Nucleus accumbens (tissue), 56 donors: ENCODE measurements around the gene MED8.

Experiments
- DNase-seq, 56 donors: peaks; one replicate each; lab custom pipeline; 2025; lab: John Stamatoyannopoulos, UW

MED8 gene

DNA sequence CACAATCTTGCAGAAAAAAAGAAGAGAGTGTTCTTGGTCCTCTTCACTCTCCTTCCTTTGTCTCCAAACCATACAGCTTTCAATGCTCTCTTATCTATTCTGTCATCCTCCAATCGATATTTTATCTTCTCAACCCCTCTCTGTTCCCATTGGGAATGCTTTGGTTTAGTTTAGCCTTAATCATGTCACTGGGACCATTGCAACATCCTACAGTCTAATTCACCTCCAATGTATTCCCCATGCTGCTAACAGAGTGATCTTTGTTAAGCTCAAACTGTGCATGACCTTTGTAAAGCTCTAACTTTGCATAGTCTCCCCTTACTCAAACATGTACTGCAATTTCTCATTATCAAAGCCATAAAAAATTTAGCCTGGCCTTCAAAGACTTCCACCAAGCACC, 49.0 kb downstream of the MED8 start:
- DNase-seq = no peak

DNA sequence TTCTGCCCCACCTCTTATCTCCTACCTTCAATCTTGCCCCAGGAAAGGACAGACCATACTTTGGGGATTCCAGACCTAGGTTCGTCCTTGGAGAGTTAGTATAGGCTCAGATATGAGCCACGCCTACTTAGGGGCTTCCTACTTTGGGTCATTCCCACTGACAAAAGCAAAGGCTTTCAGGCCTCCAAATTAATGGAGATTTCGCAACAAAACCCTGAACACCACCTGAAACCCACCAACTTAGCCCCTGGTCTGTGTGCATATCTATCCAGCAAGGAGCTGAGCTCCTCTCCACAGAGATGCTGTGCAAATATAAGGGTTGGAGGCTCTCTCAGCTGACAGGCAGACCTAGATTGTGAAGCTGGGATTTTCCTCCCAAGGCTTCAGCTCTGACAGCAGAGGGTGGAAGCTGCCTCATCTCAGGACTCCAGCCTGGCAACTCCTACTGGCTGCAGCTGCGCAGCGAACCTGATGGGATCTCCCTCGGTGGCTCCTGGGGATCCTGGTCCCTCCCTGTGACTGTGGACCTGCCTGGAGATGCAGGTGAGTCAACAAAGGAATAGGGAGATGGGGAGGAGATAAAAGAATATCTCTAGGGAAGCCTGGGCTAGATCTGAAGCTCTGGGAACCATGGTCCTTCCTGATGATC, 49.9 kb downstream of the MED8 start:
- DNase-seq = no peak

DNA sequence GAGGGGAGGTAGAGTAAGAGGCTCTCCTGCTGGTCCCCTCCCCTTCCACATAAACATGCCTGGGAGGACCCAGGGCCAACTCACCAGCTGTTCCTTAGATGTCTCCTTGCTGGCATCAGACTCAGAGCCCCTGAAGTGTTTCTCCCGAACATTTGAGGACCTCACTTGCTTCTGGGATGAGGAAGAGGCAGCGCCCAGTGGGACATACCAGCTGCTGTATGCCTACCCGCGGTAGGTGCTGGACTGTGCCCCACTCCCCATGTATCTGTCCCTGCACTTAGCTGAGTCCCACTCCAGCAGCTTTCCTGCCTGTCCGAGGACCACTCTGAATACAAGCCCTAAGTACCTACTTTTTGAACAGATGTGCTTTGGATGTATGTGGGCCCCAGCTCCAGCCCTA, 51.6 kb downstream of the MED8 start:
- no peak for DNase-seq

DNA sequence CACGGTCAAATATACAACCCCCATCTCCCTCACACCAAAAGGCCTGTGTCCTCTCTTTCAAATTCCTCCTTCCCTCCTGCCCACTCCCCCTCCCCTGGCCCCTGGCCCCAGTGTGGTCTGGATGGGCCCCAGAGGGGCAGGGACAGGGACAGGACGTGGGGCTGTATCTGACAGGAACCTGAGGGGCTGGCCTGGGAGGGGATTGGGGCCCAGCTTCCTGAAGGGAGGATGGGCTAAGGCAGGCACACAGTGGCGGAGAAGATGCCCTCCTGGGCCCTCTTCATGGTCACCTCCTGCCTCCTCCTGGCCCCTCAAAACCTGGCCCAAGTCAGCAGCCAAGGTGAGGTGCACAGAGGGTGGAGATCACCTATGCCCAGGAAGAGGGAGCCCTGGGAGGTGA, 52.0 kb downstream of the MED8 start, which contains the start of gene MPL:
Gene MPL (plus strand): TSS at position 231 of the 400 bp plus-strand sequence. CDS start 31 bp downstream, at position 262.
- no peak for DNase-seq

DNA sequence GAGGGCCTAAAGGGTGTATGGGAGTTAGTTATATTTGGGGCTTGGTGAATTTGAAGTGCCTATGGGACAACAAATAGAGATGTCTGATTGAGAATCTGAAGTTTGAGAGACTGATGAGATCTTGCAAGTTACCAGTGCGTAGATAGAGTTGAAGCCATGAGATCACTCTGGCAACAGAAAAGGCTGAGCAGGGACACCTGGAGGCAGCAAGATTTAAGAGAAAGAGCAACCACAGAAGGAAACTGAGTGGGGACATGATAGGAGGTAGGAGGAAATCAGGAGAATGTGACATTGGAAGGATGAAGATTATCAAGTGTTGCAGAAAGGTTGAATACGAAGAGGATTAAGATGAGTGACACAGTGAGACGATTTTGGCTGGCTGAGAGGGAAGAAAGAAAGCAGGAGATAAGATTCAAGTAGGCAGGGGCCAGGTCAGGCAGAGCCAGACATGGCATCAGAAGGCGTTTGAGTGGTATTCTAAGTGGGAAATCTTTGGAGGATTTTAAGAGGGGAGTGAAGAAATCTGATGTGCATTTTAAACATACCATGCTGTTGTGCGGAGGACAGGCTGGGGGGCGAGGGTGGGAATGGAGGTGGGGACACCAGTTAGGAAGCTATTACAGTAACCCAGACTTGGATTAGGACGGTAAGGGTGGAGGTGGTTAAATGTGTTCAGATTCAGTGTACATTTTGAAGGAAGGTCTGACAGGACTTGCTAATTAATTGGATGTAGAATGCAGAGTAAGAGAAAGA, 55.0 kb downstream of the MED8 start:
- no peak for DNase-seq
